K562 (cell line): ENCODE measurements around the gene PI4KA.

ENCODE experiments used
- BCLAF1 ChIP-seq, 2 experiments: fragments of 450-650 bp in 1 of 2; IDR thresholded peaks; 2 replicates each; pipeline ENCODE4 v1.6.1; 2011 to 2017; ENCODE audit warnings: low read depth in 2 of 2, antibody characterized with exemption in 1 of 2, borderline replicate concordance in 1 of 2, low read length in 1 of 2, mild to moderate bottlenecking in 1 of 2, mixed read lengths in 1 of 2; ENCODE audit not compliant: control insufficient read depth in 1 of 2
- C11orf30 ChIP-seq: fragments of 450-650 bp; IDR thresholded peaks from 2 replicates; pipeline ENCODE4 v1.6.1; 2016; ENCODE audit warnings: low read depth, mild to moderate bottlenecking
- CTCF ChIP-seq, 3 experiments: IDR thresholded peaks in 2 of 3; conservative IDR thresholded peaks in 1 of 3; 2 replicates each; pipeline ENCODE4 v1.5.1; 2011 to 2012; ENCODE audit warnings: low read length in 3 of 3, mild to moderate bottlenecking in 3 of 3, control low read depth in 2 of 3, improper control_type of control experiment in 1 of 3, inconsistent platforms in 1 of 3, low read depth in 1 of 3, mixed read lengths in 1 of 3, moderate library complexity in 1 of 3; ENCODE audit not compliant: insufficient read depth in 2 of 3

DNA sequence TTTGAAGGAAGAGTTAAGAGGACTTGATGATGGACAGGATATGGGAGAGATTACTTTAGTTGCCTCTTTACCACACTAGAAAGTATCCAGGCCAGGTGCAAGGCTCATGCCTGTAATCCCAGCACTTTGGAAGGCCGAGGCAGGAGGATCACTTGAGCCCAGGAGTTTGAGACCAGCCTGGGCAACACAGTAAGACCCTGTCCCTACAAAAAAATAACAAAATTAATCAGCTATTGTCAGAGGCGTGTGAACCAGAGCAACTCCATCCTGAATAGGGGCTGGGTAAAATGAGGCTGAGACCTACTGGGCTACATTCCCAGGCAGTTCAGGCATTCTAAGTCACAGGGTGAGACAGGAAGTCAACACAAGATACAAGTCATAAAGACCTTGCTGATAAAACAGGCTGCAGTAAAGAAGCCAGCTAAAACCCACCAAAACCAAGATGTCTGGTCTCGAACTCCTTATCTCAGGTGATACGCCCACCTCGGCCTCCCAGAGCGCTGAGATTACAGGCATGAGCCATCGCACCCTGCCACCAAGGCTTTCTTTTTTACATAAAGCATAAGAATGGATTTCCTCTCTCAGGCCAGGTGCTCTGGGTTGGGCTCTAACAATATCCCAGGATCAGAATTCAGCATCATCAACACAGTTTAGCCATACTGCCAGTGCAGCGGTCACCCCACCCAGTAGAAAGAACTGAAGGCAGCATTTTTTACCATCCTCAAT is 17.8 kb downstream of the PI4KA start:
- TF ChIP-seq C11orf30 = no peak
- TF ChIP-seq CTCF (IDR thresholded peaks at IDR 0.05 in 2 of 3, conservative IDR thresholded peaks at IDR 0.05 in 1 of 3; ENCODE audit: insufficient read depth in 2 of 3, low read depth in 1 of 3, low read length in 3 of 3) = no peak
- TF ChIP-seq BCLAF1 (IDR thresholded peaks at IDR 0.05; ENCODE audit: borderline replicate concordance in 1 of 2, control insufficient read depth in 1 of 2, low read depth in 2 of 2, low read length in 1 of 2) = no peak
